Transverse colon (tissue), 4 donors: Measurements from ENCODE around the gene SRL.

Experiments used
- CTCF ChIP-seq, 5 experiments: fragments of 200-600 bp in 3 of 5; fragments of 450-650 bp in 2 of 5; sonication (generic) in 3 of 5; IDR thresholded peaks; 1 replicate in 2 of 5; 2 replicates in 3 of 5; pipeline ENCODE4 v1.5.1; 2016 to 2017; ENCODE audit warnings: antibody characterized with exemption in 5 of 5, inconsistent platforms in 3 of 5, mild to moderate bottlenecking in 2 of 5, moderate library complexity in 1 of 5
- POLR2A ChIP-seq: fragments of 450-650 bp; IDR thresholded peaks from one replicate; pipeline ENCODE4 v1.6.1; 2016; ENCODE audit warnings: antibody characterized with exemption, mild to moderate bottlenecking, moderate library complexity
- POLR2AphosphoS5 ChIP-seq, 3 donors: sonication (generic); formaldehyde crosslinking; IDR thresholded peaks; one replicate each; pipeline ENCODE4 v1.6.1; 2016; ENCODE audit warnings: antibody characterized with exemption in 3 of 3

- TF ChIP-seq POLR2AphosphoS5 (IDR thresholded peaks at IDR 0.05) = no peak
- TF ChIP-seq CTCF (IDR thresholded peaks at IDR 0.05) = no peak
- TF ChIP-seq POLR2A = no peak
Measured at GRCh38 chr16:4239682-4240175, 2.2 kb downstream of the SRL start.
